CD14-positive monocyte (primary cell): ENCODE measurements around the gene TUNAR. TPM values are rescaled to one million over a fixed set of nuclear protein-coding genes. Genes with fewer than 3 reads are reported as not detected.

ENCODE experiments used
- DNase-seq, 3 donors: peaks; one replicate each; pipeline ENCODE4 v3.0.0-alpha.2; 2011 to 2022
- H2AFZ ChIP-seq: 2 replicates; pipeline ENCODE4 v1.6.0; 2012; ENCODE audit warnings: mild to moderate bottlenecking, low read depth, low read length, inconsistent platforms; ENCODE audit not compliant: insufficient read depth, poor library complexity, severe bottlenecking
- H3K27ac ChIP-seq, 2 donors: 1 replicate in 1 of 2; 2 replicates in 1 of 2; pipeline ENCODE4 v1.5.1; 2012 to 2013; ENCODE audit warnings: low read length in 2 of 2, control low read depth in 1 of 2, inconsistent platforms in 1 of 2, low read depth in 1 of 2, mild to moderate bottlenecking in 1 of 2
- H3K27me3 ChIP-seq, 2 donors: one replicate each; pipeline versions ENCODE4 v1.6.0 to v1.6.1; 2011 to 2013; ENCODE audit warnings: low read length in 2 of 2; ENCODE audit not compliant: control insufficient read depth in 2 of 2, insufficient read depth in 2 of 2
- H3K36me3 ChIP-seq, 2 donors: replicated peaks in 1 of 2; 1 replicate in 1 of 2; 2 replicates in 1 of 2; pipeline versions ENCODE4 v1.5.1 to v1.6.1; 2012 to 2013; ENCODE audit warnings: low read length in 2 of 2, control low read depth in 1 of 2, inconsistent platforms in 1 of 2, mild to moderate bottlenecking in 1 of 2; ENCODE audit not compliant: insufficient read depth in 2 of 2, control insufficient read depth in 1 of 2
- H3K4me1 ChIP-seq, 2 donors: 1 replicate in 1 of 2; 2 replicates in 1 of 2; pipeline versions ENCODE4 v1.5.1 to v1.6.1; 2012 to 2013; ENCODE audit warnings: low read length in 2 of 2, control low read depth in 1 of 2, inconsistent platforms in 1 of 2, mild to moderate bottlenecking in 1 of 2, moderate library complexity in 1 of 2; ENCODE audit not compliant: insufficient read depth in 2 of 2, control insufficient read depth in 1 of 2
- H3K4me2 ChIP-seq: replicated peaks from 2 replicates; pipeline ENCODE3; 2012; ENCODE audit warnings: low read length, moderate library complexity, mild to moderate bottlenecking; ENCODE audit not compliant: poor library complexity, severe bottlenecking; ENCODE audit errors: extremely low read depth
- H3K4me3 ChIP-seq, 3 experiments: fragments of 200-600 bp in 1 of 3; sonication (generic) in 1 of 3; replicated peaks in 1 of 3; 1 replicate in 2 of 3; 2 replicates in 1 of 3; pipeline ENCODE4 v1.5.1; 2011 to 2013; ENCODE audit warnings: low read length in 3 of 3, mild to moderate bottlenecking in 3 of 3, control low read depth in 2 of 3, low read depth in 2 of 3, inconsistent platforms in 1 of 3, moderate library complexity in 1 of 3
- H3K79me2 ChIP-seq: 2 replicates; pipeline ENCODE4 v1.6.0; 2012; ENCODE audit warnings: mild to moderate bottlenecking, control low read depth, inconsistent platforms, low read length, moderate library complexity; ENCODE audit not compliant: insufficient read depth
- H3K9ac ChIP-seq: 2 replicates; pipeline ENCODE4 v1.6.0; 2017; ENCODE audit warnings: low read length, mild to moderate bottlenecking; ENCODE audit not compliant: insufficient read depth, poor library complexity, severe bottlenecking
- H3K9me3 ChIP-seq, 2 donors: replicated peaks in 1 of 2; 1 replicate in 1 of 2; 2 replicates in 1 of 2; pipeline versions ENCODE4 v1.5.1 to v1.6.1; 2012 to 2013; ENCODE audit warnings: low read length in 2 of 2, control low read depth in 1 of 2; ENCODE audit not compliant: control insufficient read depth in 1 of 2, insufficient read depth in 1 of 2
- H4K20me1 ChIP-seq: 2 replicates; pipeline ENCODE4 v1.6.0; 2012; ENCODE audit warnings: mild to moderate bottlenecking, low read length, control low read depth, moderate library complexity; ENCODE audit not compliant: insufficient read depth
- H3K27ac Mint-ChIP-seq, 7 donors: one replicate each; pipeline ENCODE4 v1.8.0; 2020; ENCODE audit warnings: mild to moderate bottlenecking in 7 of 7, mixed read lengths in 7 of 7, moderate library complexity in 6 of 7, inconsistent platforms in 2 of 7
- H3K27me3 Mint-ChIP-seq, 3 donors: one replicate each; pipeline ENCODE4 v1.8.0; 2021 to 2022; ENCODE audit warnings: low read depth in 3 of 3, mild to moderate bottlenecking in 3 of 3, mixed read lengths in 3 of 3, moderate library complexity in 3 of 3, inconsistent platforms in 1 of 3
- H3K36me3 Mint-ChIP-seq, 2 donors: one replicate each; pipeline ENCODE4 v1.8.0; 2020; ENCODE audit warnings: mixed read lengths in 2 of 2, inconsistent platforms in 1 of 2, mild to moderate bottlenecking in 1 of 2
- H3K4me1 Mint-ChIP-seq: one replicate; pipeline ENCODE4 v1.8.0; 2020; ENCODE audit warnings: mild to moderate bottlenecking, mixed read lengths
- H3K4me3 Mint-ChIP-seq, 2 donors: one replicate each; pipeline ENCODE4 v1.8.0; 2020; ENCODE audit warnings: mild to moderate bottlenecking in 2 of 2, mixed read lengths in 2 of 2, moderate library complexity in 1 of 2
- H3K9me3 Mint-ChIP-seq, 7 donors: one replicate each; pipeline ENCODE4 v1.8.0; 2020 to 2022; ENCODE audit warnings: mixed read lengths in 7 of 7, mild to moderate bottlenecking in 6 of 7, moderate library complexity in 6 of 7, inconsistent platforms in 2 of 7
- WGBS: methylation state at CpG from one replicate; pipeline ENCODE4 v1.1.5; 2013; ENCODE audit warnings: missing lambda C conversion rate; ENCODE audit not compliant: insufficient coverage; 5-methylcytosine and 5-hydroxymethylcytosine counted together
- intact Hi-C, 2 donors: fragments of 100-400 bp; cut with micrococcal nuclease; formaldehyde crosslinking; loops; one replicate each; pipeline versions ENCODE4 v1.15.0 to v1.15.1; 2023
- polyA plus RNA-seq, 3 donors: library from polyadenylated mRNA; depleted of rRNA in 1 of 3; unstranded in 2 of 3; stranded (reverse) in 1 of 3; fragments of 300-500 nt in 2 of 3; fragments of >200 nt in 1 of 3; fragmentation: Illumina TruSeq in 2 of 3; gene quantifications; 1 replicate in 2 of 3; 2 replicates in 1 of 3; pipeline ENCODE4 v1.2.3, GENCODE V29; 2012 to 2021
- TF ChIP-seq, protein P1 (sequence below): fragments of 200-600 bp; IDR thresholded peaks from one replicate; pipeline ENCODE4 v1.8.0; 2022; ENCODE audit warnings: antibody characterized with exemption, mild to moderate bottlenecking

The TUNAR gene
- polyA plus RNA-seq, 3 donors, result not detected

DNA sequence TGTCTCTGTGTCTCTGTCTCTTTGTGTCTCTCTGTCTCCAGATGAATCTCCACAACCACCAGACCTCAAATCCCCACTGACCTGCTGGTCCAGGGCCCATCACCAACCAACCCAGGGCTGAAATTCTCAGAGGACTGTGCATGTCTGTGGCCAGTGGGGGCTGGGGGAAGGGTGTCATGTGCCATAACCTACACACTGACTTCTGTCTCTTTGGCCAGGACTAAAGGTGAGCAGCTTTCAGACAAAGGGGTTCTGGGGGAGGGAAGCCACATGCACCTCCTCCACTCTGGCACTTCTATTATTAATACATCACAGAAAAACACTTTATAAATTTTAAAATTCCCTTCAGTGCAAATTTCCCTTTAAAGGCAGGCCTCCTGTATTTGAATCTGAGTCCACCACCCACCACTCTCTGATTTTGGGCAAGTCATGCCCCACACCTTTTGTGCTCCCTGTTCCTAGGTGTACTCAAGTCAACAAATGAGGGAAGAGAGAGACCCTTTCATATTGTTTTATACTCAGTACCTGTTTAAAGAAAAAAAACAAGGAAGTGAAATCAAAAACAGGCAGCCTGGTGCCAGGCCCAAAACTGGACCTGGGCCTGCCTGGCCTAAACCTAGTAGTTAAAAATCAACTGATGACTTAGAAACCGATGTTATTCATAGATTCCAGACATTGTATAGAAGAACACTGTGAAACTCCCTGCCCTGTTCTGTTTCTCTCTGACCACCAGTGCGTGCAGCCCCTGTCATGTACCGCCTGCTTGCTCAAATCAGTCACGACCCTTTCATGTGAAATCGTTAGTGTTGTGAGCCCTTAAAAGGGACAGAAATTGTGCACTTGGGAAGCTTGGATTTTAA is 80.2 kb downstream of the TUNAR start:
- no peak overlapping the region for H3K9ac ChIP-seq

DNA sequence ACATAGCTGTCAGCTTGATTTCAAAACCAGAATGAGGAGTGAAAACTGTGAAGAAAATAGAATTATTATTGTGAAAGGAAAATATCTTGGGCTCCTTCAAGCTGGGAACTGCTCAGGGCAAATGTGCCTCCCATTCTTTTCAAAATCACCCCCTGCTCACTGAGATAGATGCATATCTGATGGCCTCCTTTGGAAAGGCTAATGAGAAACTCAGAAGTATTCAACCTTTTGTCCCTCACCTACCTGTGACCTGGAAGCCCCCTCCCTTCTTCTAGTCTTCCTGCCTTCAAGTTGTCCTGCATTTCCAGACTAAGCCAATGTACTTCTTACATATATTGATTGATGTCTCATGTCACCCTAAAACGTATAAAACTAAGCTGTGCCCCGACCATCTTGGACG is 81.5 kb downstream of the TUNAR start:
- H3K4me1 ChIP-seq, result no peaks in the 10 kb centered on the region
- 50% methylated on average over 2 of the region's 3 CpGs for WGBS
- intact Hi-C loops, result no loop called here
- H3K4me3 ChIP-seq, result no peak overlapping the region
- Mint-ChIP-seq H3K4me3 (no peak overlapping the region), H3K27ac (no peak overlapping the region), H3K4me1 (no peaks in the 10 kb centered on the region), H3K9me3 (peaks cover 0 to 3% (median 1%) of the 10 kb centered on the region in 7 donors), H3K27me3 (peaks cover 4 to 5% (median 5%) of the 10 kb centered on the region in 3 donors), H3K36me3 (no peaks in the 10 kb centered on the region)
- H3K27me3 ChIP-seq, result no peaks in the 10 kb centered on the region
- no peak overlapping the region for H3K27ac ChIP-seq
- no peak for DNase-seq
- H3K36me3 ChIP-seq, result no peaks in the 10 kb centered on the region
- H3K9me3 ChIP-seq, result no peaks in the 10 kb centered on the region
- H4K20me1 ChIP-seq, result no peaks in the 10 kb centered on the region
- H3K4me2 ChIP-seq, result no peak overlapping the region
- H2AFZ ChIP-seq, result no peak overlapping the region
- H3K79me2 ChIP-seq, result no peaks in the 10 kb centered on the region
- no peak overlapping the region for H3K9ac ChIP-seq
- TF ChIP-seq, protein P1, sequence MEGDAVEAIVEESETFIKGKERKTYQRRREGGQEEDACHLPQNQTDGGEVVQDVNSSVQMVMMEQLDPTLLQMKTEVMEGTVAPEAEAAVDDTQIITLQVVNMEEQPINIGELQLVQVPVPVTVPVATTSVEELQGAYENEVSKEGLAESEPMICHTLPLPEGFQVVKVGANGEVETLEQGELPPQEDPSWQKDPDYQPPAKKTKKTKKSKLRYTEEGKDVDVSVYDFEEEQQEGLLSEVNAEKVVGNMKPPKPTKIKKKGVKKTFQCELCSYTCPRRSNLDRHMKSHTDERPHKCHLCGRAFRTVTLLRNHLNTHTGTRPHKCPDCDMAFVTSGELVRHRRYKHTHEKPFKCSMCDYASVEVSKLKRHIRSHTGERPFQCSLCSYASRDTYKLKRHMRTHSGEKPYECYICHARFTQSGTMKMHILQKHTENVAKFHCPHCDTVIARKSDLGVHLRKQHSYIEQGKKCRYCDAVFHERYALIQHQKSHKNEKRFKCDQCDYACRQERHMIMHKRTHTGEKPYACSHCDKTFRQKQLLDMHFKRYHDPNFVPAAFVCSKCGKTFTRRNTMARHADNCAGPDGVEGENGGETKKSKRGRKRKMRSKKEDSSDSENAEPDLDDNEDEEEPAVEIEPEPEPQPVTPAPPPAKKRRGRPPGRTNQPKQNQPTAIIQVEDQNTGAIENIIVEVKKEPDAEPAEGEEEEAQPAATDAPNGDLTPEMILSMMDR, result no peak

More for the DNA sequence above, 80.2 kb downstream of the TUNAR start:
- no peak overlapping the region for H2AFZ ChIP-seq
- Mint-ChIP-seq H3K4me3 (no peak overlapping the region), H3K9me3 (peaks cover 0 to 3% (median 1%) of the 10 kb centered on the region in 7 donors), H3K27me3 (peaks cover 4 to 5% (median 4%) of the 10 kb centered on the region in 3 donors), H3K36me3 (no peaks in the 10 kb centered on the region), H3K4me1 (no peaks in the 10 kb centered on the region), H3K27ac (peak overlapping the region in 1 of 7 donors; percentile 77)
- no peak overlapping the region for H3K4me2 ChIP-seq
- TF ChIP-seq, protein P1, result no peak
- H3K79me2 ChIP-seq, result no peaks in the 10 kb centered on the region
- no peaks in the 10 kb centered on the region for H3K9me3 ChIP-seq
- no peaks in the 10 kb centered on the region for H3K36me3 ChIP-seq
- H3K27ac ChIP-seq, result no peak overlapping the region
- WGBS, result 93% methylated on average over 3 of the region's 5 CpGs
- H3K27me3 ChIP-seq, result no peaks in the 10 kb centered on the region
- H4K20me1 ChIP-seq, result no peaks in the 10 kb centered on the region
- no peak overlapping the region for H3K4me3 ChIP-seq
- DNase-seq, result no peak
- intact Hi-C loops, result no loop called here
- no peaks in the 10 kb centered on the region for H3K4me1 ChIP-seq
